K562 (cell line): Measurements from ENCODE around the gene FRMD4B. TPM values are rescaled to one million over a fixed set of nuclear protein-coding genes. Genes with fewer than 3 reads are reported as not detected.

Experiments
- E2F4 ChIP-seq: sonication (generic); formaldehyde crosslinking; IDR thresholded peaks from 2 replicates; pipeline ENCODE4 v1.8.0; 2022; ENCODE audit warnings: mild to moderate bottlenecking, low read depth, missing genetic modification reagents
- ELF1 ChIP-seq: fragments of 200-800 bp; sonication (Bioruptor generic); IDR thresholded peaks from 2 replicates; pipeline ENCODE4 v1.6.1; 2016; ENCODE audit warnings: missing genetic modification characterization, missing compliant biosample characterization
- FOXM1 ChIP-seq, 2 experiments: fragments of 450-650 bp in 1 of 2; sonication (generic) in 1 of 2; formaldehyde crosslinking in 1 of 2; IDR thresholded peaks; 2 replicates each; pipeline versions ENCODE4 v1.6.1 to v1.9.0; 2017 to 2022; ENCODE audit warnings: low read depth in 2 of 2, mild to moderate bottlenecking in 2 of 2, missing genetic modification reagents in 1 of 2, moderate library complexity in 1 of 2
- FOXP1 ChIP-seq: sonication (generic); formaldehyde crosslinking; IDR thresholded peaks from 2 replicates; pipeline ENCODE4 v1.8.0; 2022; ENCODE audit warnings: mild to moderate bottlenecking, missing genetic modification reagents
- HDAC1 ChIP-seq, 2 experiments: fragments of 450-650 bp; IDR thresholded peaks; 2 replicates each; pipeline ENCODE4 v1.6.1; 2016 to 2017; ENCODE audit warnings: inconsistent platforms in 1 of 2, mild to moderate bottlenecking in 1 of 2, moderate library complexity in 1 of 2
- KAT2B ChIP-seq: IDR thresholded peaks from one replicate; pipeline ENCODE4 v1.6.1; 2012; ENCODE audit warnings: low read depth, mild to moderate bottlenecking, control low read depth, inconsistent platforms, low read length, moderate library complexity
- MAFK ChIP-seq: IDR thresholded peaks from 2 replicates; pipeline ENCODE4 v1.6.1; 2011; ENCODE audit warnings: low read length, improper control_type of control experiment
- MCM2 ChIP-seq: fragments of 450-650 bp; IDR thresholded peaks from 2 replicates; pipeline ENCODE4 v1.6.1; 2017; ENCODE audit warnings: low read depth, mild to moderate bottlenecking
- MLX ChIP-seq, 2 experiments: fragments of 450-650 bp in 1 of 2; sonication (generic) in 1 of 2; formaldehyde crosslinking; conservative IDR thresholded peaks; 2 replicates each; pipeline versions ENCODE4 v1.4.0 to v1.8.1; 2020 to 2022; ENCODE audit warnings: mild to moderate bottlenecking in 1 of 2, missing genetic modification reagents in 1 of 2
- NCOA6 ChIP-seq: fragments of 450-650 bp; IDR thresholded peaks from 2 replicates; pipeline ENCODE4 v1.6.1; 2017; ENCODE audit warnings: mild to moderate bottlenecking
- NFIC ChIP-seq: fragments of 450-650 bp; IDR thresholded peaks from 2 replicates; pipeline ENCODE4 v1.6.1; 2017; ENCODE audit warnings: mild to moderate bottlenecking, inconsistent platforms
- NR2C1 ChIP-seq, 2 experiments: fragments of 450-650 bp; IDR thresholded peaks; 2 replicates each; pipeline ENCODE4 v1.6.1; 2017; ENCODE audit warnings: mild to moderate bottlenecking in 2 of 2, antibody characterized with exemption in 1 of 2, inconsistent platforms in 1 of 2, missing compliant biosample characterization in 1 of 2, missing genetic modification characterization in 1 of 2
- PKNOX1 ChIP-seq: fragments of 450-650 bp; IDR thresholded peaks from 2 replicates; pipeline ENCODE4 v1.6.1; 2016
- RBM14 ChIP-seq: fragments of 200-400 bp; formaldehyde crosslinking; IDR thresholded peaks from 2 replicates; pipeline ENCODE4 v1.6.1; 2018; ENCODE audit warnings: low read depth, mild to moderate bottlenecking, low read length, moderate library complexity, borderline replicate concordance; ENCODE audit not compliant: insufficient read depth
- SIN3A ChIP-seq, 2 experiments: fragments of 150-350 bp in 1 of 2; IDR thresholded peaks; 2 replicates each; pipeline ENCODE4 v1.6.1; 2011 to 2016; ENCODE audit warnings: borderline replicate concordance in 2 of 2, low read depth in 2 of 2, low read length in 2 of 2, mild to moderate bottlenecking in 2 of 2, moderate library complexity in 2 of 2; ENCODE audit not compliant: control insufficient read depth in 1 of 2
- ZNF224 ChIP-seq: sonication (generic); formaldehyde crosslinking; IDR thresholded peaks from 2 replicates; pipeline ENCODE4 v1.8.0; 2022; ENCODE audit warnings: mild to moderate bottlenecking, missing genetic modification reagents
- polyA plus RNA-seq, 8 experiments: library from polyadenylated mRNA; depleted of rRNA in 4 of 8; stranded (reverse) in 5 of 8; unstranded in 3 of 8; fragments of >200 nt; fragmentation: Nextera tagmentation in 2 of 8; fragmentation: Illumina TruSeq in 1 of 8; extraction: Ambion mirVana in 2 of 8; extraction: Trizol in 1 of 8; gene quantifications; 2 replicates each; pipeline versions ENCODE4 v1.2.1 to v1.2.3, GENCODE V29; 2011 to 2014; ENCODE audit warnings: inconsistent platforms in 1 of 8, missing spikeins in 1 of 8
- total RNA-seq, 7 experiments: library from RNA; depleted of rRNA in 6 of 7; stranded (reverse); fragments of >200 nt in 6 of 7; fragmentation: Illumina TruSeq in 2 of 7; extraction: Trizol in 2 of 7; gene quantifications; 2 replicates each; pipeline versions ENCODE4 v1.2.1 to v1.2.3, GENCODE V29; 2011 to 2021; ENCODE audit warnings: low replicate concordance in 1 of 7
- TF ChIP-seq, protein P1 (sequence below): fragments of 250-450 bp; sonication (Bioruptor Pico); IDR thresholded peaks from 2 replicates; pipeline ENCODE4 v1.4.0; 2020
- TF ChIP-seq, protein P2 (sequence below): fragments of 450-650 bp; formaldehyde crosslinking; IDR thresholded peaks from 2 replicates; pipeline ENCODE4 v1.4.0; 2022; ENCODE audit warnings: missing genetic modification characterization
- TF ChIP-seq, protein P3 (sequence below): fragments of 250-450 bp; sonication (Bioruptor Pico); IDR thresholded peaks from 2 replicates; pipeline ENCODE4 v1.5.0; 2022; ENCODE audit warnings: mild to moderate bottlenecking

The FRMD4B gene
- total and polyA plus RNA-seq, 9 of the 15 experiments (the other 6 are each of a cell fraction or from before 2014, with no cell fraction given): 0.03 to 0.09 (median 0.04) TPM; not detected in 3

DNA sequence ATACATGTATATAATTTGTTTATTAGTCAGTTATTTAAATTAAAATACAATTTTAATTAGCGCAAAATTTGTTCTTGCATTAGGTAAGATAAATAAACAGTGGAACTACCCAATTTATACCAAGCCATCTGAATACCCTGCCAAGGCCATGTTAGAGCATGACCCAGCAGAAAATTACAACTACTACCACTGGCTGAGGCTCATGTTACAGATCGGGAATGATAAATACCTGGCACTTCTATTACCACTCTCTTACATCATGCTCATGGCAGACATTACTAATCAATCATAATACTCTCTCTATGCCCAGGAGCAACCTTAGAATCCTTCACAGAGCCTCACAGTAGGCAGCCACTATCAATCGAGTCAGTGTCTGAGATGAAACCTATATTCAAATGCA is 242.3 kb downstream of the FRMD4B start (continued):
- TF ChIP-seq, protein P1, sequence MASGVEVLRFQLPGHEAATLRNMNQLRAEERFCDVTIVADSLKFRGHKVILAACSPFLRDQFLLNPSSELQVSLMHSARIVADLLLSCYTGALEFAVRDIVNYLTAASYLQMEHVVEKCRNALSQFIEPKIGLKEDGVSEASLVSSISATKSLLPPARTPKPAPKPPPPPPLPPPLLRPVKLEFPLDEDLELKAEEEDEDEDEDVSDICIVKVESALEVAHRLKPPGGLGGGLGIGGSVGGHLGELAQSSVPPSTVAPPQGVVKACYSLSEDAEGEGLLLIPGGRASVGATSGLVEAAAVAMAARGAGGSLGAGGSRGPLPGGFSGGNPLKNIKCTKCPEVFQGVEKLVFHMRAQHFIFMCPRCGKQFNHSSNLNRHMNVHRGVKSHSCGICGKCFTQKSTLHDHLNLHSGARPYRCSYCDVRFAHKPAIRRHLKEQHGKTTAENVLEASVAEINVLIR (CRISPR knock-in tag): no peak
- TF ChIP-seq NFIC (no peak), ZNF224 (CRISPR knock-in tag) (no peak), MCM2 (no peak), HDAC1 (IDR thresholded peaks at IDR 0.05) (no peak), SIN3A (IDR thresholded peaks at IDR 0.05; ENCODE audit: borderline replicate concordance in 2 of 2, control insufficient read depth in 1 of 2, low read depth in 2 of 2, low read length in 2 of 2) (no peak), FOXP1 (CRISPR knock-in tag) (no peak), E2F4 (CRISPR knock-in tag) (no peak), RBM14 (no peak), MLX (CRISPR knock-in tag; conservative IDR thresholded peaks at IDR 0.05) (no peak), FOXM1 (IDR thresholded peaks at IDR 0.05; ENCODE audit: low read depth) (no peak), FOXM1 (CRISPR knock-in tag; IDR thresholded peaks at IDR 0.05; ENCODE audit: low read depth) (no peak), PKNOX1 (peak; percentile 32), NCOA6 (no peak), NR2C1 (IDR thresholded peaks at IDR 0.05) (no peak), NR2C1 (tag; IDR thresholded peaks at IDR 0.05) (peak; percentile 43; the same call in 1 of the 2 replicates), MAFK (peak; percentile 78; the same call in 1 of the 2 replicates), KAT2B (no peak), ELF1 (tag) (no peak)
- TF ChIP-seq, protein P2, sequence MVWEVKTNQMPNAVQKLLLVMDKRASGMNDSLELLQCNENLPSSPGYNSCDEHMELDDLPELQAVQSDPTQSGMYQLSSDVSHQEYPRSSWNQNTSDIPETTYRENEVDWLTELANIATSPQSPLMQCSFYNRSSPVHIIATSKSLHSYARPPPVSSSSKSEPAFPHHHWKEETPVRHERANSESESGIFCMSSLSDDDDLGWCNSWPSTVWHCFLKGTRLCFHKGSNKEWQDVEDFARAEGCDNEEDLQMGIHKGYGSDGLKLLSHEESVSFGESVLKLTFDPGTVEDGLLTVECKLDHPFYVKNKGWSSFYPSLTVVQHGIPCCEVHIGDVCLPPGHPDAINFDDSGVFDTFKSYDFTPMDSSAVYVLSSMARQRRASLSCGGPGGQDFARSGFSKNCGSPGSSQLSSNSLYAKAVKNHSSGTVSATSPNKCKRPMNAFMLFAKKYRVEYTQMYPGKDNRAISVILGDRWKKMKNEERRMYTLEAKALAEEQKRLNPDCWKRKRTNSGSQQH: no peak
- TF ChIP-seq, protein P3, sequence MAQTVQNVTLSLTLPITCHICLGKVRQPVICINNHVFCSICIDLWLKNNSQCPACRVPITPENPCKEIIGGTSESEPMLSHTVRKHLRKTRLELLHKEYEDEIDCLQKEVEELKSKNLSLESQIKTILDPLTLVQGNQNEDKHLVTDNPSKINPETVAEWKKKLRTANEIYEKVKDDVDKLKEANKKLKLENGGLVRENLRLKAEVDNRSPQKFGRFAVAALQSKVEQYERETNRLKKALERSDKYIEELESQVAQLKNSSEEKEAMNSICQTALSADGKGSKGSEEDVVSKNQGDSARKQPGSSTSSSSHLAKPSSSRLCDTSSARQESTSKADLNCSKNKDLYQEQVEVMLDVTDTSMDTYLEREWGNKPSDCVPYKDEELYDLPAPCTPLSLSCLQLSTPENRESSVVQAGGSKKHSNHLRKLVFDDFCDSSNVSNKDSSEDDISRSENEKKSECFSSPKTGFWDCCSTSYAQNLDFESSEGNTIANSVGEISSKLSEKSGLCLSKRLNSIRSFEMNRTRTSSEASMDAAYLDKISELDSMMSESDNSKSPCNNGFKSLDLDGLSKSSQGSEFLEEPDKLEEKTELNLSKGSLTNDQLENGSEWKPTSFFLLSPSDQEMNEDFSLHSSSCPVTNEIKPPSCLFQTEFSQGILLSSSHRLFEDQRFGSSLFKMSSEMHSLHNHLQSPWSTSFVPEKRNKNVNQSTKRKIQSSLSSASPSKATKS (CRISPR knock-in tag): no peak
